ENCODE results near the gene GABRR3.
A peak's percentile ranks its signal among the peaks of the same experiment; 100 is the strongest.

Gene GABRR3

DNA sequence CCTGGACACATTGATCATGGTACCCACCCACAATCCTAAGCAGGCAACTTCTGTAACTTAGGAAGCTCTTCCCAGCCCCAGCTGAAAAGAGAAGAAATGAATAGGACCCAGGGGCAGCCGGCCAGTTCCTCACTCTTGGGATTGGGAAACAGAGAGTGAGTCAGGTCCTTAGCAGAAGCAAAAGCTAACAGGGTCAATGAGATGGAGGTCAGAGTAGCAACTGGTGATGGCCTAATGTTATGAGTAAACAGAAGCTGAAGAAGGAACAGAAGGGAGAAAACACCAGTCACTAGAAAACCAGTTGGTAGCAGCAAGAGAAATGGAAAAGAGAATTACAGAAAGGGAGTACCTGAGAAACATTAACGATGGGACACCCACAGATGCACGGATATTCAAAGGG is 82.8 kb downstream of the GABRR3 start:
- H3K9me3 ChIP-seq (ENCODE audit: control insufficient read depth, low read length): no peaks in the 10 kb centered on the region
- H3K27me3 ChIP-seq (replicated peaks; ENCODE audit: control insufficient read depth, insufficient read depth, low read length): no peaks in the 10 kb centered on the region
- peaks cover 16% of the 10 kb centered on the region for H3K4me1 ChIP-seq (ENCODE audit: control insufficient read depth, insufficient read depth, low read length)
- H3K4me3 ChIP-seq (ENCODE audit: low read length): peak overlapping the region; percentile 4
- H3K9ac ChIP-seq (ENCODE audit: low read length): no peak overlapping the region
- peaks cover 65% of the 10 kb centered on the region for H3K36me3 ChIP-seq (ENCODE audit: control insufficient read depth, insufficient read depth, low read length, severe bottlenecking)
- peak; percentile 47 for DNase-seq (ENCODE audit: low read depth)

GRCh38 chr3:97950360-97950759 is 84.8 kb downstream of the GABRR3 start:
- DNase-seq (ENCODE audit: low read depth): no peak
- Histone ChIP-seq H3K36me3 (ENCODE audit: control insufficient read depth, insufficient read depth, low read length, severe bottlenecking) (peaks cover 77% of the 10 kb centered on the region), H3K4me1 (ENCODE audit: control insufficient read depth, insufficient read depth, low read length) (peaks cover 16% of the 10 kb centered on the region), H3K9me3 (ENCODE audit: control insufficient read depth, low read length) (no peaks in the 10 kb centered on the region), H3K9ac (ENCODE audit: low read length) (no peak overlapping the region), H3K4me3 (ENCODE audit: low read length) (no peak overlapping the region), H3K27me3 (replicated peaks; ENCODE audit: control insufficient read depth, insufficient read depth, low read length) (no peaks in the 10 kb centered on the region)

DNA sequence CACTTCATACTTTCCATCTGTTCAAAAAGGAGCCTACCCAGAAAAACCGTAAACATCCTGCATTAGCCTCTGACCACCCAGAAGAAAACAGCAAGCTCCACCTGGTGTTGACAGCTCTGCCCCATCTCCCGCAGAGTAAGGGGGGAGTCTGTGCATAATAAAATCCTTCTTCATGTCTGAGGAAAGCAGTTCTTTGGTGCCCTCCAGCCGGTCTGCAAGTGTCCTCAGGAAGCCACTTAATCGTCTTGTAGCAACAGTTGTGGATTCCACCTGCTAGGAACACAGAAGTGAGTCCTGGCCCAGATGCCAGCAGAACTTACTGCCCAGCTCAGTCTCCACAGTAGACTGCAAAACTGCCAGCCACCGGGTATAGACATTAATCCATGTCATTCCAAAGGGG is 85.4 kb downstream of the GABRR3 start:
- DNase-seq (ENCODE audit: low read depth): no peak
- Histone ChIP-seq H3K9me3 (ENCODE audit: control insufficient read depth, low read length) (no peaks in the 10 kb centered on the region), H3K27me3 (replicated peaks; ENCODE audit: control insufficient read depth, insufficient read depth, low read length) (no peaks in the 10 kb centered on the region), H3K9ac (ENCODE audit: low read length) (no peak overlapping the region), H3K4me1 (ENCODE audit: control insufficient read depth, insufficient read depth, low read length) (peaks cover 16% of the 10 kb centered on the region), H3K4me3 (ENCODE audit: low read length) (no peak overlapping the region), H3K36me3 (ENCODE audit: control insufficient read depth, insufficient read depth, low read length, severe bottlenecking) (peaks cover 81% of the 10 kb centered on the region)

- DNase-seq (ENCODE audit: low read depth): no peak
These were observed 86.0 kb downstream of the GABRR3 start for GRCh38 chr3:97949110-97949485.

DNA sequence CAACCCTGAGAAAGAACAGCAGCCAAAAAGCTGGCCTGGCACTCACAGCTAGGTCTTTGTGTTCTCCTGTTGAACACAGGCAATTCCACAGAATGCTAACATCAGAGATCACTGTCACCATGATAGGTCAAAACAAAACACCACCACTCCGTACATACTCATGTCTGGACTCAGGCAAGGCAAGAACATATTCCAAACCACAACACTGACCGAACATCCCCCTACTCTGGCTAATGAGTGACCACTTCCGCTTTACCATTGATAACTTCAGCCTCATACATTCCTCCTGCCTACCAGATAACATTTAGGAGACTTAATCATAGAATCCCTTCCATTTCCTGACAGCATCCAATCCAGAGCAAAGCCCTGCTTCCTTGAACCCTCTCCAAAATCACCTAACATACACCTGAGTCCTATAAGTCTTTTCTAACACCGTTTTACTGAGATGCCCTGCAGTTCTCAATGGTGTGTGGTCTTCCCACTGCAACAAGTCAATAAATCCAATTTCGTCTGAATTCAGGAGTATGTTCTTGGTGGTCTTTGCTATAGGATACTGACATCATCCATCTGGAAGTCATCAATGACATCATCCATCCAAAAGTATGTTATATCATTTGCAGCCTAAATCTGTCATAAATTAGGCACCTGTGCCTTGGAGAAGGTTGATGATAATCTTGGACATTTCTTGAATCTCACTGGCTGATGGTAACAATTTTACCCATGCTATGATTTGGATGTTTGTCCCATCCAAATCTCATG is 86.6 kb downstream of the GABRR3 start:
- Histone ChIP-seq H3K4me3 (ENCODE audit: low read length) (no peak overlapping the region), H3K27me3 (replicated peaks; ENCODE audit: control insufficient read depth, insufficient read depth, low read length) (no peaks in the 10 kb centered on the region), H3K9me3 (ENCODE audit: control insufficient read depth, low read length) (no peaks in the 10 kb centered on the region), H3K36me3 (ENCODE audit: control insufficient read depth, insufficient read depth, low read length, severe bottlenecking) (peaks cover 81% of the 10 kb centered on the region), H3K4me1 (ENCODE audit: control insufficient read depth, insufficient read depth, low read length) (peaks cover 16% of the 10 kb centered on the region), H3K9ac (ENCODE audit: low read length) (no peak overlapping the region)
- no peak for DNase-seq (ENCODE audit: low read depth)

More at GRCh38 chr3:97949110-97949485, 86.0 kb downstream of the GABRR3 start:
- Histone ChIP-seq H3K9ac (ENCODE audit: low read length) (no peak overlapping the region), H3K9me3 (ENCODE audit: control insufficient read depth, low read length) (no peaks in the 10 kb centered on the region), H3K4me1 (ENCODE audit: control insufficient read depth, insufficient read depth, low read length) (peaks cover 16% of the 10 kb centered on the region), H3K36me3 (ENCODE audit: control insufficient read depth, insufficient read depth, low read length, severe bottlenecking) (peaks cover 81% of the 10 kb centered on the region), H3K27me3 (replicated peaks; ENCODE audit: control insufficient read depth, insufficient read depth, low read length) (no peaks in the 10 kb centered on the region), H3K4me3 (ENCODE audit: low read length) (no peak overlapping the region)

DNA sequence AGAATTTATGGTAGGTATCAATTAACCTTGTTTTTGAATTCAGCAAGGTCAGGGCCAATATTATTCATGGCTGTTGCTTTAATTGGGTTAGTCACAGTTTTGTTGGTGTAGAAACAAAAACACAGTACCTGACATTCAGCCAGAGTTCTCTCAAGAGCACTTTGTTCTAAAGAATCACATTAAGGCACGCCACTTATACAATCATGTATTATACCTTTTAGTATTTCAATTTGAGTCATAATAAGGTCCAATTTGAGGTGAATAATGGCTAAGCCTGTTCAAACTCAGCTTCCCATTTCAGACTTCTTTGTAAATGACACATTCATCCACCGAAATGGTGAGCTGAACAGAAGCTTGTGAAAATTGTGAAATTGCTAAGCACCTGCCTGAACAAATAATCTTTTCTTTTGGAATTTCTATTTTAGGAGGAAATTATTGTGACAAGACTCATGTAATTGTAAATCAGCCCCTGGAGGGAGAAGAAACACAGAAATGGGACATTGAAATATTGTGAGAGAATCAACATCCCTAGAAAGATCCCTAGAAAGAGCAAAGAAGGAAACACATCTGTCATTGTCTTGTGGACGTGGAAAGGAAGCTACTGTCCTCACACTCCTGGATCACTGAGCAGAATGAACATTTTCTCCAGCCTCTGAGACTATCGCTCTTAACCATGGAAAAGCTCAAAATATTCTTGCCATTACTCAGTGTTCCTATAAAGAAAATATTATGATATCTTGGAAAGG is 92.1 kb downstream of the GABRR3 start:
- H3K9me3 ChIP-seq (ENCODE audit: control insufficient read depth, low read length): no peaks in the 10 kb centered on the region
- H3K9ac ChIP-seq (ENCODE audit: low read length): no peak overlapping the region
- no peak for DNase-seq (ENCODE audit: low read depth)
- no peak overlapping the region for H3K4me3 ChIP-seq (ENCODE audit: low read length)
- no peaks in the 10 kb centered on the region for H3K4me1 ChIP-seq (ENCODE audit: control insufficient read depth, insufficient read depth, low read length)
- H3K27me3 ChIP-seq (replicated peaks; ENCODE audit: control insufficient read depth, insufficient read depth, low read length): no peaks in the 10 kb centered on the region
- H3K36me3 ChIP-seq (ENCODE audit: control insufficient read depth, insufficient read depth, low read length, severe bottlenecking): peaks cover 76% of the 10 kb centered on the region

DNA sequence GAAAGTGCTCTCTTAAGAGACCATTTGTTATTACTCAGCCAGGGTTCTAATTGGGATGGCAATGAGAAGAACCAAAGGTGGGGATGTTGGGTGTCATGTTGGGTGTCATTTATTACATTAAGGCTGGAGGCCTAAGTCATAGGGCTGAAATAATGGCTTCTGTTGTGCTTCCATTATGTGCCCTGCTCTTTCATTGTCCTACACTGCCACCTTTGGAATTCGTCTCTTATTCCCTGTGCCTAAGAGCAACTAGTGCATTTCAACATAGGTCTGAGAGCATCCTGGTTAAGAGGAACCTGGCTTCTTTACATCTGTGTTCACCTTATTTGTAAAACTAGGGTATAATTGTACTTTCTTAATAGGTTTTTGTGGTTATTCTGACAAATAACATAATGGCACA is 95.1 kb downstream of the GABRR3 start:
- Histone ChIP-seq H3K27me3 (replicated peaks; ENCODE audit: control insufficient read depth, insufficient read depth, low read length) (no peaks in the 10 kb centered on the region), H3K4me1 (ENCODE audit: control insufficient read depth, insufficient read depth, low read length) (no peaks in the 10 kb centered on the region), H3K9me3 (ENCODE audit: control insufficient read depth, low read length) (no peaks in the 10 kb centered on the region), H3K4me3 (ENCODE audit: low read length) (no peak overlapping the region), H3K9ac (ENCODE audit: low read length) (no peak overlapping the region), H3K36me3 (ENCODE audit: control insufficient read depth, insufficient read depth, low read length, severe bottlenecking) (peaks cover 64% of the 10 kb centered on the region)
- peak; percentile 16 for DNase-seq (ENCODE audit: low read depth)

DNA sequence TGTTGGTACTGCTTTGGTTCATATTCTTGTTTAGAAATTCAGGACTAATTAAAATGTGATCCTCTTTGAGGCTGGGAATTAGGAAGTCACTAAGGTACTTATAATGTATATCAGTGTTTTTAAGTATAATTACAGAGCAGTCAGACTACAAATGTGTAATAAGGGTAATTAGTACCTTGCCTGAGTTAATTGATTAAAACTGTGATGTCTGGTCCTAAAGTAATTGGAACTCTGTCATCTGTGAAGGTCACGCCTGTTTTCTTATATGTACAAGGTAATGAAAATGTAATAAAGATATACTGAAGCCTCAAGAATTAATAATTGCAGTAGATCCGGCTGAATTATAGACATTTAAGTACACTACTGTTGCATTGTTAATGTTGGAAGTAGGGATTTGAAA is 95.7 kb downstream of the GABRR3 start:
- Histone ChIP-seq H3K4me1 (ENCODE audit: control insufficient read depth, insufficient read depth, low read length) (no peaks in the 10 kb centered on the region), H3K9ac (ENCODE audit: low read length) (no peak overlapping the region), H3K36me3 (ENCODE audit: control insufficient read depth, insufficient read depth, low read length, severe bottlenecking) (peaks cover 58% of the 10 kb centered on the region), H3K27me3 (replicated peaks; ENCODE audit: control insufficient read depth, insufficient read depth, low read length) (no peaks in the 10 kb centered on the region), H3K9me3 (ENCODE audit: control insufficient read depth, low read length) (no peaks in the 10 kb centered on the region), H3K4me3 (ENCODE audit: low read length) (no peak overlapping the region)
- no peak for DNase-seq (ENCODE audit: low read depth)

GRCh38 chr3:97938444-97938843 is 96.7 kb downstream of the GABRR3 start:
- H3K36me3 ChIP-seq (ENCODE audit: control insufficient read depth, insufficient read depth, low read length, severe bottlenecking): peaks cover 53% of the 10 kb centered on the region
- H3K4me3 ChIP-seq (ENCODE audit: low read length): no peak overlapping the region
- peak; percentile 8 for DNase-seq (ENCODE audit: low read depth)
- no peaks in the 10 kb centered on the region for H3K27me3 ChIP-seq (replicated peaks; ENCODE audit: control insufficient read depth, insufficient read depth, low read length)
- H3K4me1 ChIP-seq (ENCODE audit: control insufficient read depth, insufficient read depth, low read length): no peaks in the 10 kb centered on the region
- no peak overlapping the region for H3K9ac ChIP-seq (ENCODE audit: low read length)
- no peaks in the 10 kb centered on the region for H3K9me3 ChIP-seq (ENCODE audit: control insufficient read depth, low read length)

- no peaks in the 10 kb centered on the region for H3K9me3 ChIP-seq (ENCODE audit: control insufficient read depth, low read length)
- no peak for DNase-seq (ENCODE audit: low read depth)
These were observed 97.9 kb downstream of the GABRR3 start for GRCh38 chr3:97937205-97937604.

DNA sequence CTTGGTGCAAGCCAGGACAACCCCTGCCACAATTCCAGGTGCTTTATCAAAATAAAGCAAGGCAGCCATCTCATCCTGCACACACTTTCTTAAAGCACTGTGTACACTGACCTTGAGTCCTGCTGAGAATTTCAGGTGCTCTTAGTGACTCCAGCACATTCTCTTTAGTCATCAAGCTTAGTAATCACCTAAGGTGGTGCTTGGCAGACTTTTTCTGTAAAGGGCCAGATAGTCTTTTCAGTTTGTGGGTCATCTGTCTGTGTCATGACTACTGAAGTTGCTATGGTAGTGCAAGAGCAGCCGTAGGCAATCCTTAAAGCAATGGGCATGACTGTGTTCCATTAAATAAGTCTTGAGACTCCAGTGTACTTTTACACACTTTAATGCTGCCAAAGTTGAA is 99.3 kb downstream of the GABRR3 start:
- Histone ChIP-seq H3K9me3 (ENCODE audit: control insufficient read depth, low read length) (no peaks in the 10 kb centered on the region), H3K9ac (ENCODE audit: low read length) (no peak overlapping the region), H3K27me3 (replicated peaks; ENCODE audit: control insufficient read depth, insufficient read depth, low read length) (no peaks in the 10 kb centered on the region), H3K36me3 (ENCODE audit: control insufficient read depth, insufficient read depth, low read length, severe bottlenecking) (peaks cover 32% of the 10 kb centered on the region), H3K4me1 (ENCODE audit: control insufficient read depth, insufficient read depth, low read length) (peaks cover 14% of the 10 kb centered on the region), H3K4me3 (ENCODE audit: low read length) (no peak overlapping the region)
- DNase-seq (ENCODE audit: low read depth): no peak

More at GRCh38 chr3:97937205-97937604, 97.9 kb downstream of the GABRR3 start:
- Histone ChIP-seq H3K4me1 (ENCODE audit: control insufficient read depth, insufficient read depth, low read length) (peaks cover 10% of the 10 kb centered on the region), H3K4me3 (ENCODE audit: low read length) (no peak overlapping the region), H3K9ac (ENCODE audit: low read length) (no peak overlapping the region), H3K36me3 (ENCODE audit: control insufficient read depth, insufficient read depth, low read length, severe bottlenecking) (peaks cover 40% of the 10 kb centered on the region), H3K27me3 (replicated peaks; ENCODE audit: control insufficient read depth, insufficient read depth, low read length) (no peaks in the 10 kb centered on the region)

Measured in adipocyte (in vitro differentiated cells).